NCI-H524 (cell line): ENCODE results near the gene UNC119B.

Source experiments
- DNase-seq, 2 experiments: peaks; one replicate each; lab custom pipeline; 2025; lab: John Stamatoyannopoulos, UW

Gene UNC119B

GRCh38 chr12:120688527-120689071 lies 21.7 kb upstream of the UNC119B start:
- DNase-seq, result no peak

DNA sequence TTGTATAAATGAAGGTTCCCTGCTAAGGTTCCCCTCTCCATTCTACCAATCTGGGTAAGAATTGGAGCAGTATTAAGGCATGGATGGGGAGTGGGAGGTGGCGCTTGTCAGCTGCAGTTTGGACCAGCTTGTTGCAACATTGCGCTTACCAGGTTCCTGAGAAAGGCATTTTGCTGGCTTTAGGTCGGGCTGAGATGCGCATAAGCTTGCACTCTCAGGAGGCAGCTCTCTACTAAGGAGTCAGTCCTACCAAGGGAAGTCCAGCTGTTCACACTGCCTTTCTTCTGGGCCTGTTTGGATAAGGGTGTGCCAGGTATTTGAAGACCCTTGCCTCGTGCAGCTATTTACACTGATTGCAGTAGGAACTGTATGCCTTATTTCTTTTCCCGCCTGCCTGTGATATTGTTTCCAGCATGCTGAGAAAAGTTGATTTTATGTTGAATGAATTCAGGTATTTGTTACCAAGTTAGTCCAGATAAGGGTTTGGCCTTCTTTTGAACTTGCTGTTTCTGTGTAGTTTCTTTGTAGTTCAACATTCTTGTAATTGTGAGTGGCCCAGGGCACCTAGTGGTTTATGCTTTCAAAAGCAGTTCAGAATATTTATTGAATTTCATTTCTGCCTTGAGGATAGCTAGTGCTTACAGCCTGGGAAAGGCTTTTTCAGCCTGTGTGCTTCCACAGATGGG lies 20.7 kb upstream of the UNC119B start:
- no peak for DNase-seq

GRCh38 chr12:120690083-120690450 lies 20.2 kb upstream of the UNC119B start:
- DNase-seq, result no peak

- DNase-seq, result no peak
Measured at GRCh38 chr12:120690978-120691377, 19.3 kb upstream of the UNC119B start.

DNA sequence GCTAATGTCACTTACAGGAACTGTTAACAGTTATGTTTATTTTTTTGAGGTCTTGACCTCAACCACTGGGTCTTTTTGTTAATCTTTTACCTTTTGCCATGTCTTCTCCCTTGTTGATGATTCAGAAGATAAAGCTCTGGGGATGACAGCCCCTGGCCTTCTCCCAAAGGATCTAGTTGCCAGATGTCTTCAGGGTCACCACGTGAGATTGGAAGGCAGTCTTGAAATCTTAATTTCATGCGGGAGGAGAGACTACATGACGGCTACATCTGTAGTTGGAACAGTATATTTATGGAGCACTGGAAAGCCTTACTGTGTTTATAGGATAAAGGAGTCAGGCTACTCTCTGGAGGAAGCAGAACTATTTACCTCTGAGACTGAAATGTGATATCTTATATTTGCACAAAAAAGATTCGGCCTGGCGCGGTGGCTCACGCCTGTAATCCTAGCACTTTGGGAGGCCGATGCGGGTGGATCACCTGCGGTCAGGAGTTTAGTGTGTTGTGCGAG lies 17.7 kb upstream of the UNC119B start:
- no peak for DNase-seq

DNA sequence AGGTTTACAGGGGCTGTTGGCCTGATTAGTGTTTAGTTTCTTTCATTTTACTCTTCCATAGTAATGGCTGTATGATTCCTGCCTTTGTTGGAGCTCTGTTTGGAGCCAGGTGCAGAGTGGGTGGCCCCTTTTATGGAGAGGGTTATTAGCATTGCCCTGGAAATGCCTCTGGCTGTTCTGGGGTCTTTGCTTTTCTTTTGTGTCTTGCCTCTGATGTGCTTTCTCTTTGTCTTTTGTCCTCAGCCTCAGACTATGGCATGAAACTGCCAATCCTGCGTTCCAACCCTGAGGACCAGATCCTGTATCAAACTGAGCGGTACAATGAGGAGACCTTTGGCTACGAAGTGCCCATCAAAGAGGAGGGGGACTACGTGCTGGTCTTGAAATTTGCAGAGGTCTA lies 16.4 kb upstream of the UNC119B start:
- DNase-seq, result no peak

GRCh38 chr12:120696626-120697025 lies 13.6 kb upstream of the UNC119B start:
- no peak for DNase-seq

DNA sequence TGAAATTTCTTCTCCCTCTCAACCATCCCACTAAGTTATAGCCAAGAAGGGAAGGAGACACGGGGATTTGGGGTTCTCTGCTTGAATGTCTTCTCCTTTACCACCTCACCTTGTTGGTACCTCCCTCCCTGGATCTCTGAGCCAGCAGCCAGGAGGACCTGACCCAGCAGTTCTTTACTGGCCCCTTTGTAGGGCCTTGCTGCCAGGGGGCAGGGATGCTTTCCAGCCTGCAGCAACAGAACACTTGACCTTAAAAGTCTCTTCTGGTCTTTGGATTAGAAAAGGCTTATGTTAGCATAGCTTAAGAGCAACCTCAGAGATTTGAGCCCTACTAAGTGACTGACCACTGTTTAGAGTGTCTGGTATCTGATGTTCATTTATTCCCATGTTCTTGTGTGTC lies 12.9 kb upstream of the UNC119B start:
- no peak for DNase-seq

DNA sequence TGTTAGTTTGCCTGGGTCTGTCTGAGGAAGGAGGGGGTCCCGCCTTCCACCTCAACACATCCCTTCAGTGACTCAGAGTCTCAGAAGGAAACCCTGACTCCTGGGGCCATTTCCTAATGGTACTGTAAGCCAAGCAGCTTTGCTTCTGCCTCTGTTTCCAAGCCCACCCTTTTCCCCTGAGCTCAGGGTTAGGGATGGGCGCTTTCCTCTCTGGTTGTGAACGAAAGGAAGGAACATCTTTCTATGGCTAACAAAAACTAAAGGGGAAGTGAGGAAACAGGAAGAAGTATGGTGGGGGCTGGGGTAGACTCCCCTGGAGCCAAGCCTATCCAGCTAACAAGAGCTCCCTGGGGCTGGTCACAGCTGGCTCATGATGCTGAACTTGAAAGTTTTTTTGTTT lies 11.6 kb upstream of the UNC119B start:
- no peak for DNase-seq

- DNase-seq, result no peak
Measured at GRCh38 chr12:120699553-120699952, 10.7 kb upstream of the UNC119B start.

- no peak for DNase-seq
Measured at GRCh38 chr12:120700886-120701285, 9.4 kb upstream of the UNC119B start.

GRCh38 chr12:120702637-120703036 lies 7.6 kb upstream of the UNC119B start:
- DNase-seq, result no peak

DNA sequence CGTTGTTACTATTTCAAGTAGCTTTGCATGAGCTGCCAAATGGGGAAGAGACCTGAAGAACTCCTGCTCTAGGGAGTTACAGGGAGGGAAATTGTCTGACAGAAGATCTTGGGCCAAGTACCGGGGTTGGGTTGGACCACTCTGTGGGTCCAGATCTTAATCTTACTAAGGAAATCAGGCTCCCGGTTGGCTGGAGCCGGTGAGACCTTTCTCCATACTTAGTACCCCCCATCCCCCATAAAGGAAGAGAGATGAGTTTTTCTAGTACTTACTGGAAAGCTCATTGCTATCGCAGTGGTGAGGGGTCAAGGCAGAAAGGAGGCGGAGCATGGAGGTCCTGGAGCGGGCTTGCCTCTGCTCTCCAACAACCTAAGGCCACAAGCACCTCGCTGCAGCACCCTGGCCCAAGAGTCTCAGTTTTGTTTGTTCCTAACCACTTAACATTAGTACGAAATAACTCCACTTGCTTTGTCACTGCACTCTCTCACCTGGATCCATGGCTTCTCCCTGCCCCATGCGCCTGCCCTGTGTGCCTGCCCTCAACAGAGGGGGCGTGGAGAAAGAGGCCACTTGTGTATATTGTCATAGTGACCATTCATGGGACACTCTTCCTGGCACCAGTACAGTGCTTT lies 6.8 kb upstream of the UNC119B start:
- no peak for DNase-seq

- DNase-seq, result no peak
Measured at GRCh38 chr12:120705618-120706017, 4.6 kb upstream of the UNC119B start.

GRCh38 chr12:120706029-120706428 lies 4.2 kb upstream of the UNC119B start:
- DNase-seq, result no peak

GRCh38 chr12:120708651-120709050 lies 1.6 kb upstream of the UNC119B start:
- DNase-seq, result no peak

DNA sequence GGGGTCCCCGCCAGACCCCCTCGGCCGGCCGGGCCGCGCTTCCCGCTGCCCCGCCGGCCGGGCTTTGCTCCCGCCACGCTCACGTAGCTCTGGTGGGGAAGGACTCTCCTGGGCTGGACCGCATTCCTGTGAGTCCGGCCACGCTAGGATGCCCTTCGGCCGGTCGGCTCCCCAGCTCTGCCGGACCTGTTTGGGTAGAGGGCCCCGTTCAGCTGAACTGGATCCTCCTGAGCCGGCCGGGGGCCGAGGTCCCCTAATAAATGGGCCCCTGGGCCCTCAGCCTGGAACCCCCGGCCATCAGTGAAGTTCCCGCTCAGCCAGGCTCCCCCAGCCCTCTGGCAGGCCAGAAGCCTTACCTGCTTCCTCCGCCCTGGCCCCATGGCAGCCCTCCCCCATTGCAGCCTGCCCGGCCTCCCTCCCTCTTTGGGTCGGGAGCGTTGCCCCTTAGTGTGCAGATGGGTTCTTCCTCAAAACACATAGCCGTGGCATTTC lies 593 bp downstream of the UNC119B start:
- DNase-seq, result no peak

DNA sequence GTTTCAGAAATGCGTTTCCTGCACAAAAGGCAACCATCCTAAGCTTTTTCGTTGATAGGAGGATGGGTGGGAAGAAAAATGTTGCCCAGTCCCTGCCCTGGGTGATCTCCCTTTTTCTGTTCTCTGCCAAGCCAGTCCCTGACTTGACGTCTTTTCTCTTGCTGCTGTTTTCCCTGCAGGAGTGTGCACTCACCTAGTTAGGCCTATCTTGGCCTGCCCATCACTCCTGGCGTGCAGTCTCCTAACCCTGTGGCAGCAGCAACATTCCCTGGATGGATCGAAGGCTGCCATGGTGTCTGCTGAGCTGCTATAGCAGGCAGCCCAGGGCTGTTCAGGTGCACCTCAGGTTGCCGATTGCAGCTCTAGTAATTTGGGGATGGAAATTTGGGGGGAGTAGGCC lies 1.2 kb downstream of the UNC119B start:
- DNase-seq, result no peak

DNA sequence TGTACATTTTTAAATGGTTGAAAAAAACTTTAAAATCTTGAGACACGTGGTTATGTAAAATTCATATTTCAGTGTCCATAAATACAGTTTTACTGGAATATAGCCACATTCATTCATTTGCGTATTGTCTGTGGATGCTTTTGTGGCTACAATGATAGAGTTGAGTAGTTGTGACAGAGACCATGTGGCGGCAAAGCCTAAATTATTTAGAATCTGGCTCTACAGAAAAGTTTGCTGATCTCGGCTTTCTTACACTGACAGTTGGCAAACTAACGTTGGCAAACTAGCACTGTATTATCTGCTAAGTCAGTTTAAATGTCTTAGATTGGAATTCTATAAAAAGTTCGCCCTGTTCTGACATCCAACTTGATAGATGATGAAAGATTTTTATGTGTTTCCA lies 2.4 kb downstream of the UNC119B start:
- DNase-seq, result no peak

GRCh38 chr12:120713861-120714482 lies 3.7 kb downstream of the UNC119B start:
- peak; percentile 43 to 72 for DNase-seq

- no peak for DNase-seq
Measured at GRCh38 chr12:120718055-120718454, 7.8 kb downstream of the UNC119B start.

DNA sequence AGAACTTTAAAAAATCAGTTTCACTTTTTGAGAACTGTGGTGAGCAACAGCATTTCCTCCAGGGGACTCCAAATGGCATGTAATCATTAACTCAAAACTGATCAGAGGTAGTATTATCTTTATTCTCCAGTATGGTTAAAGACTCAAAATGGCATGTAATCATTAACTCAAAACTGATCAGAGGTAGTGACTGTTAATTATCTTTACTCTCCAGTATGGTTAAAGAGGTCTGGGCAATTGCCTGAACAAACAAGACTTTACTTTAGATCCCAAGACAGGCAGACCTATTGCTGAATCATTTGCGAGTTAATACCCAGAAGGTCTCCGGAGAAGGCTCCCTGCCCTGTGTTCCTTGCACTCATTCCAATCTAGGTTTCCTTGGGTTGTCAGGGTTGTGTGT lies 8.8 kb downstream of the UNC119B start:
- no peak for DNase-seq
